Keratinocyte (primary cell): Measurements from ENCODE around the gene CAP1. TPM values are rescaled to one million over a fixed set of nuclear protein-coding genes. Genes with fewer than 3 reads are reported as not detected.

Source experiments
- DNase-seq: peaks from one replicate; pipeline ENCODE4 v3.0.0-alpha.2; 2011; ENCODE audit warnings: low read depth, missing footprints, low spot score
- FAIRE-seq: peaks from 2 replicates; lab custom pipeline; 2011; peaks lifted over from hg19 to GRCh38; lab: Jason Lieb, UNC
- H2AFZ ChIP-seq: 2 replicates; pipeline ENCODE4 v1.6.0; 2012; ENCODE audit warnings: low read length, control low read depth, inconsistent platforms; ENCODE audit not compliant: control insufficient read depth
- H3K27ac ChIP-seq: 2 replicates; pipeline ENCODE4 v1.5.1; 2011; ENCODE audit warnings: low read length; ENCODE audit not compliant: control insufficient read depth, insufficient read depth
- H3K27me3 ChIP-seq: 3 replicates; pipeline ENCODE4 v1.6.0; 2011; ENCODE audit warnings: low read length; ENCODE audit not compliant: control insufficient read depth, insufficient read depth; ENCODE audit errors: extremely low read depth
- H3K36me3 ChIP-seq, 2 experiments: 2 replicates in 1 of 2; 3 replicates in 1 of 2; pipeline ENCODE4 v1.5.1; 2011; ENCODE audit warnings: low read length in 2 of 2, mild to moderate bottlenecking in 1 of 2; ENCODE audit not compliant: control insufficient read depth in 2 of 2, insufficient read depth in 2 of 2; ENCODE audit errors: extremely low read depth in 1 of 2
- H3K4me1 ChIP-seq: 3 replicates; pipeline ENCODE4 v1.5.1; 2011; ENCODE audit warnings: low read length; ENCODE audit not compliant: control insufficient read depth, insufficient read depth; ENCODE audit errors: extremely low read depth
- H3K4me2 ChIP-seq: 3 replicates; pipeline ENCODE4 v1.6.0; 2011; ENCODE audit warnings: low read depth, low read length; ENCODE audit not compliant: control insufficient read depth, insufficient read depth; ENCODE audit errors: extremely low read depth
- H3K4me3 ChIP-seq, 3 experiments: fragments of 200-600 bp in 1 of 3; sonication (generic) in 1 of 3; 2 replicates in 2 of 3; 3 replicates in 1 of 3; pipeline ENCODE4 v1.5.1; 2011 to 2016; ENCODE audit warnings: low read length in 3 of 3, mild to moderate bottlenecking in 3 of 3, control low read depth in 2 of 3, inconsistent platforms in 1 of 3, low read depth in 1 of 3, mixed read lengths in 1 of 3, mixed run types in 1 of 3, moderate library complexity in 1 of 3; ENCODE audit not compliant: control insufficient read depth in 2 of 3, insufficient read depth in 2 of 3; ENCODE audit errors: extremely low read depth in 1 of 3
- H3K79me2 ChIP-seq: 2 replicates; pipeline ENCODE4 v1.6.0; 2012; ENCODE audit warnings: low read length; ENCODE audit not compliant: control insufficient read depth, insufficient read depth
- H3K9ac ChIP-seq: 3 replicates; pipeline ENCODE4 v1.6.0; 2011; ENCODE audit warnings: low read length; ENCODE audit not compliant: control insufficient read depth, insufficient read depth; ENCODE audit errors: extremely low read depth
- H3K9me1 ChIP-seq: 3 replicates; pipeline ENCODE4 v1.6.0; 2011; ENCODE audit warnings: low read length; ENCODE audit not compliant: control insufficient read depth, insufficient read depth; ENCODE audit errors: extremely low read depth
- H3K9me3 ChIP-seq: 2 replicates; pipeline ENCODE4 v1.5.1; 2012; ENCODE audit warnings: low read depth, low read length; ENCODE audit not compliant: control insufficient read depth
- H4K20me1 ChIP-seq: 3 replicates; pipeline ENCODE4 v1.6.0; 2011; ENCODE audit warnings: low read length; ENCODE audit not compliant: control insufficient read depth, insufficient read depth; ENCODE audit errors: extremely low read depth
- EZH2 ChIP-seq: IDR thresholded peaks from one replicate; pipeline ENCODE4 v1.6.1; 2012; ENCODE audit warnings: inconsistent platforms, mild to moderate bottlenecking, low read length, moderate library complexity
- dilution Hi-C: fragments of 300-500 bp; cut with MboI; formaldehyde crosslinking; loops from one replicate; pipeline ENCODE4 v1.7.0; 2020; ENCODE audit warnings: low sequenced_read_pairs; ENCODE audit not compliant: extremely low pct_ligation_motif_present
- polyA minus RNA-seq, 3 experiments: library from RNA; depleted of rRNA, polyadenylated mRNA; stranded (reverse); fragments of >200 nt; gene quantifications; 1 replicate in 1 of 3; 2 replicates in 1 of 3; 3 replicates in 1 of 3; pipeline ENCODE4 v1.2.3, GENCODE V29; 2011
- polyA plus RNA-seq, 5 experiments: library from polyadenylated mRNA; depleted of rRNA in 3 of 5; stranded (reverse) in 3 of 5; stranded (forward) in 1 of 5; unstranded in 1 of 5; fragments of >200 nt; gene quantifications; 1 replicate in 1 of 5; 2 replicates in 3 of 5; 3 replicates in 1 of 5; pipeline versions ENCODE4 v1.2.1 to v1.2.3, GENCODE V29; 2011 to 2012; ENCODE audit warnings: missing spikeins in 2 of 5, low read depth in 1 of 5, low replicate concordance in 1 of 5
- TF ChIP-seq, protein P1 (sequence below), 3 experiments: IDR thresholded peaks in 1 of 3; conservative IDR thresholded peaks in 1 of 3; optimal IDR thresholded peaks in 1 of 3; 2 replicates in 2 of 3; 3 replicates in 1 of 3; pipeline versions ENCODE3 to v1.5.1; 2011; ENCODE audit warnings: low read length in 3 of 3, mild to moderate bottlenecking in 3 of 3, moderate library complexity in 2 of 3, control low read depth in 1 of 3, inconsistent platforms in 1 of 3; ENCODE audit not compliant: insufficient read depth in 2 of 3; ENCODE audit errors: extremely low read depth in 1 of 3

The CAP1 gene, protein sequence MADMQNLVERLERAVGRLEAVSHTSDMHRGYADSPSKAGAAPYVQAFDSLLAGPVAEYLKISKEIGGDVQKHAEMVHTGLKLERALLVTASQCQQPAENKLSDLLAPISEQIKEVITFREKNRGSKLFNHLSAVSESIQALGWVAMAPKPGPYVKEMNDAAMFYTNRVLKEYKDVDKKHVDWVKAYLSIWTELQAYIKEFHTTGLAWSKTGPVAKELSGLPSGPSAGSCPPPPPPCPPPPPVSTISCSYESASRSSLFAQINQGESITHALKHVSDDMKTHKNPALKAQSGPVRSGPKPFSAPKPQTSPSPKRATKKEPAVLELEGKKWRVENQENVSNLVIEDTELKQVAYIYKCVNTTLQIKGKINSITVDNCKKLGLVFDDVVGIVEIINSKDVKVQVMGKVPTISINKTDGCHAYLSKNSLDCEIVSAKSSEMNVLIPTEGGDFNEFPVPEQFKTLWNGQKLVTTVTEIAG
- polyA plus RNA-seq (891 to 1,048 TPM (median 959 TPM) in 3 replicates), polyA minus RNA-seq (321 to 717 TPM (median 599 TPM) in 3 replicates)
- 326 TPM for polyA plus RNA-seq (2011; ENCODE audit: low read depth)
- 709 and 1,075 TPM in 2 replicates for polyA plus RNA-seq (2011; cell fraction: cytosol; rRNA removed)
- 719 and 800 TPM in 2 replicates for polyA plus RNA-seq (2011; cell fraction: nucleus; rRNA removed)
- polyA plus RNA-seq (2012; ENCODE audit: low replicate concordance), result 341 and 764 TPM in 2 replicates
- polyA minus RNA-seq (2011; cell fraction: cytosol; rRNA and poly(A)+ RNA removed), result 500 TPM
- polyA minus RNA-seq (2011; cell fraction: nucleus; rRNA and poly(A)+ RNA removed), result 428 and 621 TPM in 2 replicates

DNA sequence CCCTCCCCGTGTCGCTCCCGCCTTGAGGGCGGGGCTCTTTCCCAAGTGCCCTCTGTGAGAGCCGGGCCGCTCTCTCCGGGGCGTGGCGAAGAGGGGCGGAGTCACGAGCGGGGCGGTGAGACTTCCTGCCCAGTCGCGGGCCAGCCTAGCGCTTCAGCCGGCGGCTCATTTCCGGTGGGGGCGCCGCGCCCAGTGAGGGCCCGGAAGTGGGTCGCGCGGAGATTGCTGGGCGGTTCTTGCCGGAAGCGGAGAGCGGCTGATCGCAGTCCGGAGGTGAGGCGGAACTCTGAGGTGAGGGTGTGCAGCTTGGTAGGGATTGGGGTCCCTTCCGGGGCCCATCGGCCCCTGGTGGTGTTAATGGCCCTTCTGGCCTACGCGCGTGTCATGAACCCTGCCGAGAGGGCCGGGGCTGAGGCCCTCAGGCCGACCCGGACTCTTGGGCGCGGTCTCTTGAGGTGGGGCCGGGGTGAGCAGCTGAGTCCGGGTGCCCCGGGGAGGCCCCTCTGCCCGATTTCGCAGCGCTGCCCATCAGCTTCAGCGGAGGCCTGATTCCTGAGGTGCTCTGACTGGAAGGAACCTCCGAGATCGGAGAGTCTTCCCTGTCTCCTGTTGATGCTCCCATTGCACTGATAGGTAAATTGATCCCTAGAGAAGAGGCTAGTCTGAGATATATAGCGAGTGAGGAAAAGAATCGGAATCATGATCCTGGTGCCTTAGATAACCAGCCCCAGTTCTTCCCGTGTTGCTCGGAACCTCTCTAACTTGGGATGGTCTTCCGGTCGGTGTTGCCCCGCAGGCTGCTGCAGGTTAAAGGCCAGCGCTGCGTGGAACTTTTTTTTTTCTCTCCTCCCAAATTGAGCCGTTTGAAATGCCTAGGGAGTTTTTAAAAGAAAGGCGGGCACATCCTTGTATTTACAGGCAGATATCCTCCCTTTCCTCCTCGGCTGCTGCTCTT, at the start of gene CAP1:
Gene CAP1, plus strand, starts transcription at position 219 of the 955 bp plus-strand sequence. CDS start 18,618 bp downstream, outside the sequence.
- dilution Hi-C loops, result no loop called here
- Histone ChIP-seq H3K9me1 (no peaks in the 10 kb centered on the region), H3K36me3 (peaks cover 5 to 10% of the 10 kb centered on the region in 2 experiments), H3K27me3 (no peaks in the 10 kb centered on the region), H4K20me1 (peaks cover 9% of the 10 kb centered on the region), H3K4me3 (peak within 1 kb of the TSS; percentile 88 to 100 (median 88)), H3K4me2 (peak within 1 kb of the TSS; percentile 92), H3K79me2 (peaks cover 52% of the 10 kb centered on the region), H3K9me3 (no peaks in the 10 kb centered on the region), H3K4me1 (peaks cover 54% of the 10 kb centered on the region), H3K27ac (peak within 1 kb of the TSS; percentile 97), H3K9ac (peak within 1 kb of the TSS; percentile 97), H2AFZ (peak within 1 kb of the TSS; percentile 79)
- DNase-seq (peak; percentile 88), FAIRE-seq (no peak)
- no peak for TF ChIP-seq EZH2
- TF ChIP-seq, protein P1, sequence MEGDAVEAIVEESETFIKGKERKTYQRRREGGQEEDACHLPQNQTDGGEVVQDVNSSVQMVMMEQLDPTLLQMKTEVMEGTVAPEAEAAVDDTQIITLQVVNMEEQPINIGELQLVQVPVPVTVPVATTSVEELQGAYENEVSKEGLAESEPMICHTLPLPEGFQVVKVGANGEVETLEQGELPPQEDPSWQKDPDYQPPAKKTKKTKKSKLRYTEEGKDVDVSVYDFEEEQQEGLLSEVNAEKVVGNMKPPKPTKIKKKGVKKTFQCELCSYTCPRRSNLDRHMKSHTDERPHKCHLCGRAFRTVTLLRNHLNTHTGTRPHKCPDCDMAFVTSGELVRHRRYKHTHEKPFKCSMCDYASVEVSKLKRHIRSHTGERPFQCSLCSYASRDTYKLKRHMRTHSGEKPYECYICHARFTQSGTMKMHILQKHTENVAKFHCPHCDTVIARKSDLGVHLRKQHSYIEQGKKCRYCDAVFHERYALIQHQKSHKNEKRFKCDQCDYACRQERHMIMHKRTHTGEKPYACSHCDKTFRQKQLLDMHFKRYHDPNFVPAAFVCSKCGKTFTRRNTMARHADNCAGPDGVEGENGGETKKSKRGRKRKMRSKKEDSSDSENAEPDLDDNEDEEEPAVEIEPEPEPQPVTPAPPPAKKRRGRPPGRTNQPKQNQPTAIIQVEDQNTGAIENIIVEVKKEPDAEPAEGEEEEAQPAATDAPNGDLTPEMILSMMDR (optimal IDR thresholded peaks at IDR 0.05 in 1 of 3, IDR thresholded peaks at IDR 0.05 in 1 of 3, conservative IDR thresholded peaks at IDR 0.05 in 1 of 3; ENCODE audit: extremely low read depth in 1 of 3, insufficient read depth in 2 of 3, low read length in 3 of 3), result no peak

DNA sequence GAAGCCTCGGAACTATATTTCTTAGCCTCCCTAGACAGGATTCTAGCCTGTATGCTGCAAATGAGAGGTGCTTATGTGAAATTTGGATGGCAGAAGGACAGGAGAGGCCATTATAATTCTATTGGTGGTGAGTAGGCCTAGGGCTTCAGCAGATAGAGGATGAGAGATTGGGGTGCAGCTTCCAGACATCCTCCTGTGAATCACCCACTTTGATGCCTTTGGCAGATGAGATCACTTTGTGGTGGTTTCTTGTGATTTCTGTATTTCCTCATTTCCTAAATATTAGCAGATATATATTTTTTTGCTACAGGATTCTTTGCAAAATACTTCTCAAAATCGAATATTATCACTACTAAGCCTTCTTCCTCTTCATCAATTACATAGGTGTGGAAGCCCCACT, 48.3 kb upstream of the CAP1 start:
- peaks cover 33% of the 10 kb centered on the region for H3K4me1 ChIP-seq
- H4K20me1 ChIP-seq, result no peaks in the 10 kb centered on the region
- no peak for DNase-seq
- H3K4me2 ChIP-seq, result peak overlapping the region; percentile 20
- H2AFZ ChIP-seq, result peak overlapping the region; percentile 28
- no peaks in the 10 kb centered on the region for H3K36me3 ChIP-seq
- dilution Hi-C loops, result no loop called here
- peak; percentile 52 for FAIRE-seq
- no peaks in the 10 kb centered on the region for H3K9me3 ChIP-seq
- peak overlapping the region; percentile 65 for H3K27ac ChIP-seq
- no peak for TF ChIP-seq EZH2
- TF ChIP-seq, protein P1 (optimal IDR thresholded peaks at IDR 0.05 in 1 of 3, IDR thresholded peaks at IDR 0.05 in 1 of 3, conservative IDR thresholded peaks at IDR 0.05 in 1 of 3; ENCODE audit: extremely low read depth in 1 of 3, insufficient read depth in 2 of 3, low read length in 3 of 3), result no peak
- peak overlapping the region; percentile 23 for H3K9ac ChIP-seq
- no peak overlapping the region for H3K4me3 ChIP-seq
- no peaks in the 10 kb centered on the region for H3K9me1 ChIP-seq
- H3K27me3 ChIP-seq, result no peaks in the 10 kb centered on the region
- H3K79me2 ChIP-seq, result no peaks in the 10 kb centered on the region
